DOHH2 (cell line): Measurements from ENCODE around the gene PWP1.

Source experiments
- H3F3A ChIP-seq: fragments of 200-600 bp; sonication (generic), shearing (Covaris generic); 2 replicates; pipeline ENCODE4 v1.6.0; 2016; ENCODE audit warnings: antibody characterized with exemption, mild to moderate bottlenecking; ENCODE audit not compliant: control insufficient read depth, insufficient read depth
- H3K27ac ChIP-seq: fragments of 200-600 bp; sonication (generic); 2 replicates; pipeline ENCODE4 v1.5.1; 2014; ENCODE audit warnings: low read depth, mild to moderate bottlenecking, low read length, moderate library complexity
- H3K27me3 ChIP-seq: fragments of 200-600 bp; sonication (generic); 2 replicates; pipeline ENCODE4 v1.6.1; 2014; ENCODE audit warnings: mild to moderate bottlenecking, low read length, mixed read lengths; ENCODE audit not compliant: control insufficient read depth
- H3K36me3 ChIP-seq: fragments of 200-600 bp; sonication (generic); 2 replicates; pipeline ENCODE4 v1.6.1; 2014; ENCODE audit warnings: mild to moderate bottlenecking, low read length, moderate library complexity, mixed read lengths; ENCODE audit not compliant: control insufficient read depth
- H3K4me1 ChIP-seq: fragments of 200-600 bp; sonication (generic); 2 replicates; pipeline ENCODE4 v1.6.1; 2014; ENCODE audit warnings: mild to moderate bottlenecking, low read length, mixed read lengths; ENCODE audit not compliant: control insufficient read depth
- H3K4me2 ChIP-seq: fragments of 200-600 bp; sonication (generic); 2 replicates; pipeline ENCODE4 v1.6.0; 2014; ENCODE audit warnings: mild to moderate bottlenecking, low read length, moderate library complexity
- H3K4me3 ChIP-seq: fragments of 200-600 bp; sonication (generic); 2 replicates; pipeline ENCODE4 v1.5.1; 2014; ENCODE audit warnings: mild to moderate bottlenecking, low read length, mixed read lengths
- H3K79me2 ChIP-seq: fragments of 200-600 bp; sonication (generic); 2 replicates; pipeline ENCODE4 v1.6.1; 2014; ENCODE audit warnings: mild to moderate bottlenecking, low read length, mixed read lengths; ENCODE audit not compliant: control insufficient read depth
- H3K9me2 ChIP-seq: fragments of 200-600 bp; sonication (generic); replicated peaks from 2 replicates; pipeline ENCODE4 v1.6.1; 2014; ENCODE audit warnings: mild to moderate bottlenecking, low read length, mixed read lengths; ENCODE audit not compliant: control insufficient read depth
- H3K9me3 ChIP-seq: fragments of 200-600 bp; sonication (generic); 2 replicates; pipeline ENCODE4 v1.6.1; 2014; ENCODE audit warnings: antibody characterized with exemption, low read length, mixed read lengths; ENCODE audit not compliant: control insufficient read depth, insufficient read depth
- H4K20me1 ChIP-seq: fragments of 200-600 bp; sonication (generic); 2 replicates; pipeline ENCODE4 v1.6.0; 2014; ENCODE audit warnings: low read depth, mild to moderate bottlenecking, antibody characterized with exemption, low read length, moderate library complexity; ENCODE audit not compliant: control insufficient read depth, insufficient read depth
- EZH2phosphoT487 ChIP-seq: fragments of 200-600 bp; sonication (generic); IDR thresholded peaks from 2 replicates; pipeline ENCODE4 v1.6.1; 2017; ENCODE audit warnings: borderline replicate concordance, mild to moderate bottlenecking, antibody characterized with exemption, low read length, moderate library complexity, mixed read lengths
- TF ChIP-seq, protein P1 (sequence below): fragments of 200-600 bp; sonication (generic); IDR thresholded peaks from one replicate; pipeline ENCODE4 v1.5.1; 2014; ENCODE audit warnings: antibody characterized with exemption, mild to moderate bottlenecking, low read depth, low read length; ENCODE audit not compliant: poor library complexity, severe bottlenecking

Gene PWP1

DNA sequence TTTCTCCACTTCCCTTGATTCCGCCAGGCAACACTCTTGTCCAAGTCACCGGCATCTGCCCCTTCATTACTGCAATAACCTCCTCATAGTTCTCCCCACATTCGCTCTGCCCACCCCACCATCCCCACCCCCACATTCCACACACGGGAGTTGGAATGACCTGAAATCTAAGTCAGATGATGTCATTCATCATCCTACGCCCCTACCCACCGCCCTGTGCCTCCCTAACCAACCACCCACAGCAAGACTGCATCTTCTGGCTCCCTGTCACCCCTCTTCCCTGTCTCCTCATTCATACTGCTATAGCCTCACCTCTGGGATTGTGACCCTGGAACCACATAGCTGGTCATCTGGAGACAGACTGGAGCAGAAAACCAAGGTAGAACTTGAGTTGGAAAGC lies 7.9 kb upstream of the PWP1 start:
- Histone ChIP-seq H3K9me3 (no peaks in the 10 kb centered on the region), H3K9me2 (no peaks in the 10 kb centered on the region), H3K4me3 (no peak overlapping the region), H3K27me3 (peaks cover 22% of the 10 kb centered on the region), H3K4me2 (no peak overlapping the region), H3K4me1 (no peaks in the 10 kb centered on the region), H3F3A (no peaks in the 10 kb centered on the region), H3K36me3 (no peaks in the 10 kb centered on the region), H4K20me1 (0 out of 2 replicates have a peak, but pooled peaks cover 2% of the 10 kb centered on the region), H3K79me2 (no peaks in the 10 kb centered on the region), H3K27ac (no peak overlapping the region)
- TF ChIP-seq EZH2phosphoT487: no peak
- TF ChIP-seq, protein P1, sequence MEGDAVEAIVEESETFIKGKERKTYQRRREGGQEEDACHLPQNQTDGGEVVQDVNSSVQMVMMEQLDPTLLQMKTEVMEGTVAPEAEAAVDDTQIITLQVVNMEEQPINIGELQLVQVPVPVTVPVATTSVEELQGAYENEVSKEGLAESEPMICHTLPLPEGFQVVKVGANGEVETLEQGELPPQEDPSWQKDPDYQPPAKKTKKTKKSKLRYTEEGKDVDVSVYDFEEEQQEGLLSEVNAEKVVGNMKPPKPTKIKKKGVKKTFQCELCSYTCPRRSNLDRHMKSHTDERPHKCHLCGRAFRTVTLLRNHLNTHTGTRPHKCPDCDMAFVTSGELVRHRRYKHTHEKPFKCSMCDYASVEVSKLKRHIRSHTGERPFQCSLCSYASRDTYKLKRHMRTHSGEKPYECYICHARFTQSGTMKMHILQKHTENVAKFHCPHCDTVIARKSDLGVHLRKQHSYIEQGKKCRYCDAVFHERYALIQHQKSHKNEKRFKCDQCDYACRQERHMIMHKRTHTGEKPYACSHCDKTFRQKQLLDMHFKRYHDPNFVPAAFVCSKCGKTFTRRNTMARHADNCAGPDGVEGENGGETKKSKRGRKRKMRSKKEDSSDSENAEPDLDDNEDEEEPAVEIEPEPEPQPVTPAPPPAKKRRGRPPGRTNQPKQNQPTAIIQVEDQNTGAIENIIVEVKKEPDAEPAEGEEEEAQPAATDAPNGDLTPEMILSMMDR: no peak

DNA sequence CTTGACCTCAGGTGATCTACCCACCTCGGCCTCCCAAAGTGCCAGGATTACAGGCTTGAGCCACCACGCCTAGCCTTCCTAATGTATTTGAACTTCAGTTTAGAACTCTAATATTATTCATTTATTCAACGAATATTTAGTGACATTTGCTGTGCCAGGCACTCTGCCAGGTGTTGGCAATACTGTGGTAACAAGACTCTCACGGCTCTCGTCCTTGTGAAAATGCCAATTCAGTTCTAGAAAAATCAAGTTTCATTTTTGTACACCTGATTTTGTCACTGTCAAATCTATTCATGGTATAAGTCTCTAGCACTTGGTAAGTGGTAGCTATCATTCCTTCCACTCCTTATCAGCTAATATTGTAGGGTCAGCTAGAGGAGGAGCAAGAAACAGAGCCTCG lies 6.3 kb upstream of the PWP1 start:
- no peak overlapping the region for H3K4me2 ChIP-seq
- peaks cover under 1% of the 10 kb centered on the region for H3K4me1 ChIP-seq
- H3K9me3 ChIP-seq: no peaks in the 10 kb centered on the region
- peaks cover 18% of the 10 kb centered on the region for H3K27me3 ChIP-seq
- 0 out of 2 replicates have a peak, but pooled peaks cover 2% of the 10 kb centered on the region for H4K20me1 ChIP-seq
- no peak overlapping the region for H3K27ac ChIP-seq
- no peaks in the 10 kb centered on the region for H3K36me3 ChIP-seq
- no peaks in the 10 kb centered on the region for H3K79me2 ChIP-seq
- H3K4me3 ChIP-seq: no peak overlapping the region
- H3K9me2 ChIP-seq: no peaks in the 10 kb centered on the region
- H3F3A ChIP-seq: no peaks in the 10 kb centered on the region
- TF ChIP-seq, protein P1: no peak
- no peak for TF ChIP-seq EZH2phosphoT487

DNA sequence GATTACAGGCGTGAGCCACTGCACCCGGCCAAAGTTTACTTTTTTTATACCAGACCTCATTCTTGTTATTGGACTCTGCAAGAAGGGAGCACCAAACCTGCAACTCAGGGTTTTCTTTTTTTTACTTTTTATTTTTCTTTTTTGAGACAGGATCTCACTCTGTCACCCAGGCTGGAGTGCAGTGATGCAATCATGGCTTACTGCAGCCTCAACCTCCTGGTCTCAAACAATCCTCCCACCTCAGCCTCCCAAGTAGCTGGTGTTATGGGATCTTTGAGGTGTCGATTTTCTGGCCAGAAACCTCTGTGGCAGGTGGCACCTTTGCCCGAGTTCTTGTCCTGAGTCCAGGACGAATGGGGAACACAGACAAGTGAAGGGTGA lies 4.2 kb upstream of the PWP1 start:
- Histone ChIP-seq H4K20me1 (0 out of 2 replicates have a peak, but pooled peaks cover 2% of the 10 kb centered on the region), H3F3A (no peaks in the 10 kb centered on the region), H3K9me3 (no peaks in the 10 kb centered on the region), H3K27ac (no peak overlapping the region), H3K36me3 (peaks cover 7% of the 10 kb centered on the region; the same call in 1 of the 2 replicates), H3K27me3 (peaks cover 18% of the 10 kb centered on the region), H3K4me2 (no peak overlapping the region), H3K4me1 (peaks cover 12% of the 10 kb centered on the region), H3K79me2 (peaks cover 16% of the 10 kb centered on the region), H3K4me3 (no peak overlapping the region), H3K9me2 (no peaks in the 10 kb centered on the region)
- TF ChIP-seq EZH2phosphoT487: no peak
- TF ChIP-seq, protein P1: no peak
